Ovary (tissue), 9 donors: Measurements from ENCODE around the gene FARP2. TPM values are rescaled to one million over a fixed set of nuclear protein-coding genes. Genes with fewer than 3 reads are reported as not detected.

Experiments
- DNase-seq, 5 donors: peaks; one replicate each; pipeline ENCODE4 v3.0.0-alpha.2; 2019 to 2020
- H3K27ac ChIP-seq, 2 donors: fragments of 200-600 bp; one replicate each; pipeline versions ENCODE4 v1.5.1 to v1.8.0; 2019 to 2022
- H3K27me3 ChIP-seq: fragments of 200-600 bp; one replicate; pipeline ENCODE4 v1.8.0; 2022
- H3K36me3 ChIP-seq: fragments of 200-600 bp; sonication (generic); one replicate; pipeline ENCODE4 v1.5.1; 2019
- H3K4me1 ChIP-seq: one replicate; pipeline ENCODE4 v1.8.1; 2013; ENCODE audit warnings: mild to moderate bottlenecking, moderate library complexity; ENCODE audit not compliant: insufficient read depth
- H3K4me3 ChIP-seq: fragments of 200-600 bp; sonication (generic); one replicate; pipeline ENCODE4 v1.5.1; 2017
- H3K9me3 ChIP-seq, 2 donors: fragments of 200-600 bp in 1 of 2; sonication (generic) in 1 of 2; one replicate each; pipeline versions ENCODE4 v1.5.1 to v1.8.1; 2013 to 2019; ENCODE audit warnings: mild to moderate bottlenecking in 1 of 2, moderate library complexity in 1 of 2
- EP300 ChIP-seq: sonication (generic); formaldehyde crosslinking; IDR thresholded peaks from one replicate; pipeline ENCODE4 v1.6.1; 2017; ENCODE audit warnings: antibody characterized with exemption
- POLR2A ChIP-seq: fragments of 450-650 bp; IDR thresholded peaks from one replicate; pipeline ENCODE4 v1.6.1; 2017; ENCODE audit warnings: antibody characterized with exemption, mild to moderate bottlenecking, moderate library complexity
- WGBS, 3 donors: extraction: QIAGEN DNeasy Blood & Tissue Kit in 1 of 3; methylation state at CpG; one replicate each; pipeline versions ENCODE4 v1.1.5 to v1.1.7; 2013 to 2017; 5-methylcytosine and 5-hydroxymethylcytosine counted together
- intact Hi-C, 4 donors: fragments of 100-400 bp; cut with DNase I; formaldehyde crosslinking; loops; one replicate each; pipeline versions ENCODE4 v1.11.0 to v1.15.1; 2022 to 2023
- polyA plus RNA-seq, 2 donors: library from polyadenylated mRNA; stranded (reverse); fragments of 200-250 nt in 1 of 2; fragments of 350-450 nt in 1 of 2; fragmentation: Illumina TruSeq in 1 of 2; extraction: RNeasy Lipid Tissue Mini Kit (QIAGEN cat#74804) in 1 of 2; gene quantifications; one replicate each; pipeline ENCODE4 v1.2.3, GENCODE V29; 2013 to 2014
- total RNA-seq, 7 donors: library from RNA; depleted of rRNA in 2 of 7; stranded (reverse); fragments of >200 nt in 2 of 7; fragmentation: NEBNext Ultra II Directional in 3 of 7; extraction: Animal tissue kit (Norgen Biotek cat#: 25700) in 3 of 7; gene quantifications; one replicate each; pipeline versions ENCODE4 v1.1.0 to v1.2.4, GENCODE V29; 2016 to 2023
- TF ChIP-seq, protein P1 (sequence below), 3 donors: fragments of 450-650 bp in 2 of 3; fragments of 200-600 bp in 1 of 3; IDR thresholded peaks; one replicate each; pipeline versions ENCODE4 v1.5.1 to v1.8.0; 2016 to 2022; ENCODE audit warnings: antibody characterized with exemption in 3 of 3, mild to moderate bottlenecking in 1 of 3
- donor health status: DM: no; HTN: no; CAD: no; lungs with moderate emphysema.
- donor health status: DM: no; HTN: no; CAD: no.
- donor health status: Bipolar disorder and iron deficiency.
- donor health status: DM: yes; HTN: yes; CAD: no.
- donor health status: DM: no; HTN: no; CAD: no.
- donor health status: DM: yes; HTN: yes; CAD: no.

FARP2 gene
- total and polyA plus RNA-seq, 9 donors, result 13.5 to 62.1 (median 39.5) TPM

DNA sequence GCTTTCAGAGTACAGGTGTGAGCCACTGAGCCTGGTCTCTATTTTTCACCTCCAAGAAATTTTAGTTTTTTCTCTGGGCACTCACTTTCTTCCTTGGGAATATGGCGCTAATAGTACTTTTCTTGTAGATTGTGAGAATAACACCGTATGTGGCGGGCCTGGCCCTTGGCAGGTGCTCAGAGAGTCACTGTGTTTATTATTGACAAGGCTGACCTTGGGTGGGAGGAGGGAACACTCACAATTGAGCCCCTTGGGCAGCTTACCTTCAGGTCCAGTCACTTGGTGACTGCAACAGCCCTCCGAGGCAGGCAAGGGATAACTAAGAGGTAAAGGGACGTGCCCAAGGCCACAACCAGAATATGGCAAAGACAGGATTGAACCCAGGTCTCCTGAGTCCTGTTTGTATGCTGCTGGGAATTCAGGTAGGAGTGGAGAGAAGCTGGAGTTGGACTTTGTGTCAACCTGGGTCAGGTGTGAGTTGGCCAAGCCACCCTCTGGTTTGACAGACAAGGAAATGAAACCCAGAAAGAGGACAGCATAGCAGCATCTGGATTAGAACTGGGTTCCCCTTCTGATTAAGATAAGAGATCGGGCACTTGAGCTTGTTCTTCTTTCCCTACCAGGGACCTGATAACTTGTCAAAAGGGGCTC, 155.1 kb downstream of the FARP2 start:
- intact Hi-C loops, result no loop called here
- Histone ChIP-seq H3K27ac (no peak overlapping the region), H3K4me3 (no peak overlapping the region), H3K9me3 (no peaks in the 10 kb centered on the region), H3K36me3 (no peaks in the 10 kb centered on the region), H3K27me3 (no peaks in the 10 kb centered on the region), H3K4me1 (peaks cover 9% of the 10 kb centered on the region)
- 90 to 97% (median 94%) methylated on average over 6 of the region's 6 CpGs for WGBS, 3 donors
- TF ChIP-seq POLR2A (no peak), EP300 (no peak)
- TF ChIP-seq, protein P1, sequence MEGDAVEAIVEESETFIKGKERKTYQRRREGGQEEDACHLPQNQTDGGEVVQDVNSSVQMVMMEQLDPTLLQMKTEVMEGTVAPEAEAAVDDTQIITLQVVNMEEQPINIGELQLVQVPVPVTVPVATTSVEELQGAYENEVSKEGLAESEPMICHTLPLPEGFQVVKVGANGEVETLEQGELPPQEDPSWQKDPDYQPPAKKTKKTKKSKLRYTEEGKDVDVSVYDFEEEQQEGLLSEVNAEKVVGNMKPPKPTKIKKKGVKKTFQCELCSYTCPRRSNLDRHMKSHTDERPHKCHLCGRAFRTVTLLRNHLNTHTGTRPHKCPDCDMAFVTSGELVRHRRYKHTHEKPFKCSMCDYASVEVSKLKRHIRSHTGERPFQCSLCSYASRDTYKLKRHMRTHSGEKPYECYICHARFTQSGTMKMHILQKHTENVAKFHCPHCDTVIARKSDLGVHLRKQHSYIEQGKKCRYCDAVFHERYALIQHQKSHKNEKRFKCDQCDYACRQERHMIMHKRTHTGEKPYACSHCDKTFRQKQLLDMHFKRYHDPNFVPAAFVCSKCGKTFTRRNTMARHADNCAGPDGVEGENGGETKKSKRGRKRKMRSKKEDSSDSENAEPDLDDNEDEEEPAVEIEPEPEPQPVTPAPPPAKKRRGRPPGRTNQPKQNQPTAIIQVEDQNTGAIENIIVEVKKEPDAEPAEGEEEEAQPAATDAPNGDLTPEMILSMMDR (IDR thresholded peaks at IDR 0.05), result no peak
- no peak for DNase-seq

DNA sequence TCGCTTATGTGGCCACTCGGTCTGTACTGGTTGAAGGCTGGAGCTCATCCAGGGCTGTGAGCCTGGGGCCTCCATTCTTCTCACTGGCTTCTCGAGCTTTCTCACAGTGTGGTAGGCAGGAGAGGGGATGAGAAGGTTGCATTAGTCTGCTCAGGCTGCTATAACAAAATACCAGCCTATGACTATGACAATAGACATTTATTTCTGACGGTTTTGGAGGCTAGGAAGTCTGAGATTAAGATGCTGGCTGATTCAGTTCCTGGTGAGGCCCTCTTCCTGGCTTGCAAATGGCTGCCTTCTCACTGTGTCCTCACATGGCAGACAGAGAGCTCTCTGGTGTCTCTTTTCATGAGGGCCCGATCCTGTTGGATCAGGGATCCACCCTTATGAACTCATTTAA, 158.5 kb downstream of the FARP2 start:
- no peaks in the 10 kb centered on the region for H3K27me3 ChIP-seq
- H3K27ac ChIP-seq, result no peak overlapping the region
- WGBS, 3 donors, result 60 to 69% (median 61%) methylated on average over 5 of the region's 5 CpGs
- no peak overlapping the region for H3K4me3 ChIP-seq
- no peaks in the 10 kb centered on the region for H3K4me1 ChIP-seq
- no peaks in the 10 kb centered on the region for H3K36me3 ChIP-seq
- no peaks in the 10 kb centered on the region for H3K9me3 ChIP-seq
- TF ChIP-seq POLR2A, result no peak
- intact Hi-C loops, result no loop called here
- no peak for DNase-seq

DNA sequence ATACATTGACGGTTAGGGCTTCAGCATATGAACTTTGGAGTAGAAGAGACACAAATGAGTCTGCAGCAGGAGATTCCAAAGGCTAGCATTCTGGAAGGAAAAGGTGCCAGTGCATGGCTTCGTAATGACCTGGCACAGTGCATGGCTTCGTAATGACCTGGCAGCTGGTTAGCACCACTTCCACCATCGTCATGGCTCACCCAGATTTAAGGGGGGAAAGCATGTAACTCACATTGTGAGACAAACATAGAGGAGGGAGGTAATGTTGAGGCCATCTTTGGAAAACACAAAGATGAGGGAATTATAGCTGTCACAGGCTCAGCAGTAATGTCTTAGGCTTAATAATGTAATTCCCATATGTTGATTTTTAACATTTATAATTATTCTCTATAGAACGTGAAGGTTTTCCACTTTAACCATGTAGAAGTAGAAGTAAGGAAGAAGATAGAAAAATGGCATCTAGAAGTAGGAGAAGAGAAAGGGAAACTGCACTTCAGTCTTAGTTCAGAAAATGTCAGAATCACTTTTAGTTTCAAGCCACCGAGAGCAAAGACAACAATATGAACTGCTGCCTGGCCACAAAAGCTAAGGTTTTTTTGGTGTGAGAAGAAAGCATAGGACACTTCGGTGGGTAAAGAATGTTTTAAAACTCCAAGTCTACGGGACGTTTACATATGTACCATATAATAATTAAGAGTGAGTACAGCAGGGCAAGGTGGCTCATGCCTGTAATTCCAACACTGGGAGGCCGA, 159.1 kb downstream of the FARP2 start:
- TF ChIP-seq EP300 (no peak), POLR2A (no peak)
- TF ChIP-seq, protein P1 (IDR thresholded peaks at IDR 0.05), result no peak
- intact Hi-C loops, result no loop called here
- no peaks in the 10 kb centered on the region for H3K9me3 ChIP-seq
- no peak for DNase-seq
- no peak overlapping the region for H3K4me3 ChIP-seq
- H3K27me3 ChIP-seq, result no peaks in the 10 kb centered on the region
- H3K36me3 ChIP-seq, result no peaks in the 10 kb centered on the region
- 39 to 48% (median 47%) methylated on average over 10 of the region's 10 CpGs for WGBS, 3 donors
- no peak overlapping the region for H3K27ac ChIP-seq
- no peaks in the 10 kb centered on the region for H3K4me1 ChIP-seq

DNA sequence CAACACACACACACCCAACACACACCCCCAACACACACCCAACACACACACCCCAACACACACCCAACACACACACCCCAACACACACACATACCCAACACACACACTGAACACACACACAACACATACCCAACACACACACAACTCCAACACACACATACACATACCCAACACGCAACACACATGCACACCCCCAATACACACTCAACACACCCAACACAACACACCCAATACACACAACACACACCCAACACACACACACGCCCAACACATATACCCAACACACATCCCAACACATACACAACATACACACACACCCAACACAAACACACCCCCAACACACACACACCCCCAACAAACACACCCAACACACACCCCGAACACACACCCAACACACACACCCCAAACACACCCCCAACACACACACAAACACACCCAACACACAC, 160.5 kb downstream of the FARP2 start:
- no peaks in the 10 kb centered on the region for H3K27me3 ChIP-seq
- H3K9me3 ChIP-seq, result no peaks in the 10 kb centered on the region
- no peak overlapping the region for H3K4me3 ChIP-seq
- no peaks in the 10 kb centered on the region for H3K4me1 ChIP-seq
- intact Hi-C loops, result no loop called here
- no peaks in the 10 kb centered on the region for H3K36me3 ChIP-seq
- H3K27ac ChIP-seq, result no peak overlapping the region
- WGBS, 3 donors, result 88 to 95% (median 93%) methylated on average over 3 of the region's 3 CpGs
- no peak for TF ChIP-seq EP300
- TF ChIP-seq, protein P1 (IDR thresholded peaks at IDR 0.05), result no peak
- TF ChIP-seq POLR2A, result no peak
- no peak for DNase-seq

DNA sequence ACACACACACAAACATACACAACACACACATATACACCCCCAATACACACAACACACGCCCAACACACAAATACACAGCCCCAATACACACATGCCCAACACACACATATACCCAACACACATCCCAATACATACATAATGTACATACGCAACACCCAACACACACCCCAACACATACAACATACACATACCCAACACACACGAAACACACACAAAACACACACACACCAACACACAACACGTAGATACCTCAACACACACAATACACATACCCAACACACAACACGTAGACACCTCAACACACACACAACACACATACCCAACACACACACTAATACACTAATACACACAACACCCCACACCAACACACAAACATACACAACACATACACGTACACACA, 161.2 kb downstream of the FARP2 start:
- no peaks in the 10 kb centered on the region for H3K9me3 ChIP-seq
- H3K27me3 ChIP-seq, result no peaks in the 10 kb centered on the region
- WGBS, 3 donors, result 90 to 95% (median 95%) methylated on average over 6 of the region's 6 CpGs
- TF ChIP-seq, protein P1 (IDR thresholded peaks at IDR 0.05), result no peak
- TF ChIP-seq POLR2A (no peak), EP300 (no peak)
- H3K4me1 ChIP-seq, result no peaks in the 10 kb centered on the region
- DNase-seq, result no peak
- no peaks in the 10 kb centered on the region for H3K36me3 ChIP-seq
- H3K27ac ChIP-seq, result no peak overlapping the region
- no peak overlapping the region for H3K4me3 ChIP-seq
- intact Hi-C loops, result no loop called here
